Measurements from ENCODE around the gene ZNF26.

Gene ZNF26

GRCh38 chr12:133063556-133063955, 77.4 kb downstream of the ZNF26 start:
- no peak for FAIRE-seq

- FAIRE-seq = no peak
Measured at GRCh38 chr12:133073836-133074235, 87.7 kb downstream of the ZNF26 start.
